GM19455 (cell line): Measurements from ENCODE around the gene DEXI.
"Not testable (repeated sequence)": the region's sequence is repeated elsewhere in the genome, so short reads cannot be mapped to it uniquely, and the experiment has no call there.

Experiments used
- ATAC-seq: cut with Tn5 transposase; IDR thresholded peaks from one replicate; pipeline ENCODE4 v1.9.1; 2021; ENCODE audit not compliant: unreplicated experiment

DEXI gene

GRCh38 chr16:10941935-10942351, 325 bp downstream of the DEXI start:
- peak; percentile 13 for ATAC-seq

DNA sequence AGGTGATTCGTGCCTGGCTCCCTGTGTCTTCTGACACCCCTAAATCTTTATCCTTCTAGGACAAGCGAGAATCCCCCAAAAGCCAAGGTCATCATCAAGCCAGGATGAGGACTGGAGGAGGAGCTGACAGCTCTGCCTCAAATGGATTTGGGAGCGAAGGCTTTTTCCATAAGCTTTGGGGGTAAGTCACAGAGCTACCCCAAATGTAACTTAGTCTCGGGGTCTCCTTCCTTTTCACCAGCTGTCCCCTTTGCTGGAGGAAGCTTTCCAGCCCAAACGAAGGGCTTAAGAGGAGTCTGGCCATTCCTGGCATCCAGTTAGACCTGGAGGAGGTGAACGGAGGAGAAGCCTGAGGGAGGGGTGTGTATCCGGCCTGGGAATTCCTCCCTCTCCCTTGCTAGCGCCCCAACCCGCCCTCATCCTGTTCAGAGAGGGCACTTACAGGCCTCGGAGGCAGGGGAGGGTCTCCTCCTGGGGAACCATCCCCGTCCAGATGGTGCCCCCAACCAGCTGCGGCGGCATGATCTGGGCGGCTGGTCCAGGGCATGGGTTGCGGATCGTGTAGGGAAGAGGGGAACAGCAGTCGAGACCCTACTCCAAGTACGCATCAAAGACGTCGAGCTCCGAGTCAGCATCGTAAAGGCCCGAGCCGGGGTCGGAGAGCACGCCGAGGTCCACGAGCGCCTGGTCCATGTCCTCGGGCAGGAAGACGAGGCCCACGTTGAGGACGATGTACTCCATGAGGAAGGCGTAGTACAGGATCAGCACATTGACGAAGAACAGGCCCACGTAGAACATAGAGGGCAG, 938 bp downstream of the DEXI start:
- no peak for ATAC-seq

DNA sequence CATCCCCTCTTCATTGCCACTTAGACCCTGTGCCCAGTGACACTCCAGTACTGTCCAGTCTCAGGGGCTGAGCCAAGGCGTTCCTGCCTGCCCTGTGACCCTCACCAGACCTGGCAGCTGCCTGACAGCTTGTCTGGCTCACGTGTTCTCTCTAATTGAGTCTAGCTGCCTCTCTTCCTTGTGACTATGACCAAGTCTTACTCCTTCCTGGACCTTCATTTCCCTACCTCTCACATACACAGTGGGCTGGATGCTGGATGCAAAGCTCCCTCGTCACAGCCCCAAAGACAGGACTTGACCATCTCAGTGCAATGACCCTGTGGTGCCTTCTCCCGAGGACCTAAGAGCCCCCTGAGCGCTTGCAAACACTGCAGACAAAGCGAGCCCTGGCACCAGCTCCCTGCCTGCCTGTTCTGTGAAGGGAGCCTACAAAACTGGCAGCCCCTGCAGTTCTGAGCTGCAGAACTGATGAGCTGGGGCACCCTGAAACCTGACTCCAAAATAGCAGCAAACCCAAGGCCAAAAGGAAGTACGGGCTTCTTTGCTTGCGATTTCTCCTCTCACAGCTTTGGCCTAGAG, 1.7 kb downstream of the DEXI start:
- ATAC-seq, result no peak

GRCh38 chr16:10939649-10940234, 2.5 kb downstream of the DEXI start:
- ATAC-seq, result no peak

DNA sequence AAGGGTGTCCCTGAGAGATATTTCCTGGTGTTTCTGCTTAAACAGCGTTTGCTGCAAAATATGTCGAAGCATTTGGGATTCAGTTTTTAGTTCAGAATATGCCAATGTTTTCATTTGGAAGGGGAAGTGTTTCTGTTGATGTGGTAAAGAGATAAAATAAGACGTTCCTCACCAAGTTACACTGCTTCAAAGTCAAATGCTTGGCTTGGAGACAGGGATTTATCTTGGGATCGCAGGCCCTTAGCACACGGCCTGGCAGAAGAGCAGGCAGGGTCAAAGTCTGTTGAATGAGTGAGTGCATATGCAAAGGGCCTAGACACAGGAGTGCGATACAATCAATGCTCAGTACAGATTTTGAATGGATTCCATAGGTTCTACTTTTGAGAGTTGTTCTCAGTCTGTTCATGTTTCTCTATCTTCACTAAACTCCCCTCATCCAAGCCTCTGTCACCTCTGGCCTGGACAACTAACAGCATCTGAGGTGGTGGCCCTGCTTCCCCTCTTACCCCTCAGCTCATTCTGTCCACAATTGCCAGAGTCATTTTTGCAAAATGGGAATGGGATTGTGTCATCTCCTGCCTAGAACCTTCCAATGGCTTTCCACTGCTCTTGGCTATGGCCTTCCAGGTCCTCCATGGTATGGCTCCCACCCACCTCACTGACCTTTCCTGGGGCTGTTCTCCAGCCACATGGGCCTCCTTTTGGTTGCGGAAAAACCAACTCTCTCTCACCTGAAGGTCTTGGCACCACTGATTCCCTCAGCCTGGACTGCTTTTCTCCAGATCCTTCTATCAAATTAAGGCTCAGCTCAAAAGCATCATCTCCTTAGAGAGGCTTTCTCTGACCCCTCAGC, 3.2 kb downstream of the DEXI start:
- ATAC-seq, result no peak

DNA sequence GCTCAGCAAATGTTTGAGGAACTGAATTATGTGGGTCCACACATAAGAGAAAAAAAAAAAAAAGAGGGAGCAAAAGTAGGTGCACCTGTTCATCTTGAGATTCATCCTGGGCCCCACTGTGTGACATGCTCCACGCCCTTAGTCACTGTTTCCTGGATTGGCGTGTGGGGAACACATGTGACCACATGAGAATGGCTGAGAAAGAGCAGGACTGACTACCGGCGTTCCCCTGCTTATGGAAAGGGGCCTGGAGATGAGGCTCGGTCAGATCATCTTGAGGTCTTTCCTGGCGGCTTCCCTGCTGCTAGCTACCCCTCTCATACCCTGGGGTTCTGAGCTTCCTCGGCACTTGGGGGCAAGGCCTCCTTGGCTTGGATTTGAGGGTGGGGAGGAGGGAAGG, 3.9 kb downstream of the DEXI start:
- no peak for ATAC-seq

DNA sequence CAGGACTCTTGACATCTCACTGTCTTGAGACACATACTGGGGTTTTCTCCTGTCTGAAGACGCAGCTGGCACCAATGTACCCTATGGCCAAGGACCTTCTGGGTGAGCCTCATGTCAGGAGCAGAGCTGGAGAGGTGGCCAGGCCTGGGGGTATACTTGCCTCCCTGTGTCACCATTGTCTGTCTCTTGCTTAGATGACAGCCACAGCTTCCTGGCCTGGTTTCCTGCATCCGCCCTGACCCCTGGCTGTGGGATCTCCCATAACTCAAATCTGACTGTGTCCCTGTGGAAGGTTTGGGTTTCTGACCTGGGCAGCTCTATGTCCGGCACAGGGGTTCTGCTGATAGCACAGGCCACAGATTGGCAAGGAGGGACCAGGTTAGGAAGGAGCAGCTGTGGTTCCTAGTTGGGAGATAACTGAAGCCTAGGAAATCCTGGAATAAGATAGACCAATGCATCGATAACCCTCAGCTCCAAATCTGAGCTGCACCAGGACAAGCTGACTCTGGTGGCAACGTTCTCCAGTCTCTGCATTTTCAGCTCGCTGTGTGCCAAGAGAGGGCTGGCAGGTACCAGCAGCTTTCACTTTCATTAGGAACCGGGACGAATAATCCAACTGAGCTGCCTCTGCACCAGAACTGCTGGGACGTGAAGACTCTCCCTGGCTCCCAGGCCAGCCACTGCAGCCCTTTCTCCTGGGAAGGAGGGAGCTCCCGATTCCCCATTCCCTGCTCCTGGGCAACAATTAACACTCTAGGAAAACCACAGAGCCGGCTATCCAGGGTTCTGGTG, 5.0 kb downstream of the DEXI start:
- no peak for ATAC-seq

DNA sequence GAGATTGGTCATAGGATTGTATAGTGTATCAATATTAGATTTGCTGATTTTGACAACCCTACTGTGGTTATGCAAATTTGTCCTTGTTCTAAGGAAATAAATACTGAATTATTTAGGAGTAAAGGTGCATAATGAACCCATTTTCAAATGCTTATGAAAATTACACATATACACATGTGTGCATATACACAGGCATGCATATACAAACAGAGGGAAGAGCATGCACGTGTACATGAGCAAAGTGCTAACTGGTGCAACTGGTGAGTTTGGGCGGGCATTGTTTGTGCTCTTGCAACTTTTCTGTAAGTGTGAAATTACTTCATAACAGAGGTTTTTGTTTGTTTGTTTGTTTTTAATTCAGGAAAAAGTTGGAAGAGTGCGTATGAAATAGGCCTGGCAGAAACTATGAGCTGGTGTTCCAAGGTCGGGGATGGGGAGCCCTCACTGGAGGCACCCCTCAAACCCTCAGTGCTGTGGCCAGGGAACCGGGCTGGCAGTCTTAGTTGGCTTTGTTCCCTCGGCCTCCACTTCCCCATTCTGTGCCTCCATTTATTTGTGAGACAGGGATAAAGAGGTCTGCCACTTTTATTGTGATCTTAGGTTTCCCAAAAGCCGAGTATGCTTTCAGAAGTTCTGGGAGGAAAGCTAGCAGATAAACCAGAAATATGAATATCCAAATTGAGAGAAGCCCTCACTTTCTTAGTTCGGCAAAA, 5.8 kb downstream of the DEXI start:
- no peak for ATAC-seq

- no peak for ATAC-seq
These were observed 6.9 kb downstream of the DEXI start for GRCh38 chr16:10935226-10935915.

- no peak for ATAC-seq
These were observed 7.8 kb downstream of the DEXI start for GRCh38 chr16:10934325-10935107.

DNA sequence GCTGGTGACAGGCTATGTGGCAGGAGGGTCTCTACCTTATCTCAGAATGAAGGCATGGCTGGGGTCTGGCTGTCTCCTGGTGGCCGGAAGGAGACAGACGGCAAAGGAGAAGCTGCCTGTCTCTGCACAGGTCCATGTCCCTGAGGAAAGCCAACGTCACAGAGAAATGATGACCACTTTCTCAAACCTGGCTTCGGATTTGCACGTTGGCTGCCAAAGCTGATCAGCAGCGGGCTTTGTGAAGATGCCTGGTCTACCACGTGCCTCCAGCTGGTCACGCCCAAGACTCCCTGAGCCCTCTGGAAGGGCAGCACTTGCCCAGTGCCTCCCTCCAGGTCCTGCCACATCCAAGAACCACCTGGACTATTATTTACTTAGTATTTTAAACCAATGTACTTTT, 8.4 kb downstream of the DEXI start:
- ATAC-seq, result no peak

DNA sequence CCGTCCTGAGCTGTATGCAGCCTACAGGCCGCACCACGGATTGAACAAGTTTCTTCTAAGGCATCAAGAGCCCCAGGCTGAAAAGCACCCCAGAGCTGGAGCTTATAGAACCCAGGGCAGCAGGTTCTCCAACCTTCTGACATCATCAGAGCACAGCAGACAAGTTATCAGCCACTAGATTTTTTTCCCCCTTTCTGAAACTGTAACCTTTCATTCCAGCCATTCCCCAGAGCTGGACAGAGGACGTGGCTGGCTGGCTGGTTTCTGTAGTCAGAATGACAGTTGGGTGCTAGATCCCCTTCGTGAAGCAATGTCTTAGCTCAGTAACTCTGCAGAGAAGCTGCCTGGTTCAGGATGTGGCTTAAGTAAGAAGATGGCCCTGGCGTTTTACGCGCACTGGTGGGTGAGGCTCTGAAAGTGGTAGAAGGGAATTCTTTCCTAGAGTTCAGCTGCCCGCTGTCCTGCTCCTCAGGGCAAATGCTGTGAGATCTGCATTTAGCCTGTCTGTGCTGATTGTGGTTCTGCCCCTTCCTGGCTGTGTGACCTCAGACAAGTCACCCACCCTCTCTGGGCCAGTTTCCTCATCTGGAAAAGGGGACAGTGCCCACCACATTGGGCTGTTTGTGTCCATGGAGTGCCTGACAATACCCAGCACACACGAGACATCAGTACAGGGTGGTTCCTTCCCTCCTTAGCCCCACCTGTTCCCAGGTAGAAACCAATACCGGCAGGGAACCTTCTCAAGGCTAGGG, 9.1 kb downstream of the DEXI start:
- no peak for ATAC-seq

DNA sequence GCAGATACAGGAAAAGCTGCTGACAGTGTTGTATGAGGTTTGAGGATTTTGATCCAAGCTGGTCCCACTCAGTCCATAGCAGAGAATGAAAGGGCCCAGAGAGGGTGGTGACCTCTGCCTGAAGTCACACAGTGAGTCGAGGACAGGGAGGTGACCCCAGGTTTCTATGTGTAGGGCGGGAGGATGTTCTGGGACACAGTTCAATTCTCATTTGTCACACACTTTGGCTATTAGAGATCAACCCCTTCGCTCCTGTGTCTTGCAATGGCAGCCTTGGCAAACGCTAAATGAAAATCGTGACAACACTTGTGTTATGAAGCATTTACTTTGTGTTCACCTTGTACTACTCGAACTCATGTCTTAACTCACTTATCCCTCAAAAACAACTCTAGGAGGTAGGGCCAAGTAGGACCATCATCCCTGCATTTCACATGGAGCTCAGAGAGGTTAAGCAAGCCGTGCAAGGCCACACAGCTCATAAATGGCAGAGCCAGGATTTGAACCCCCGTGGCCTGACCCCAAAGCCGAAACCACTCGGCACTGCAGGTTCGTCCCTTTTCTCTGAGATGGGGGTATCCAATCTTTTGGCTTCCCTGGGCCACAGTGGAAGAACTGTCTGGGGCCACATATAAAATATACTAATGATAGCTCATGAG, 10.2 kb downstream of the DEXI start:
- ATAC-seq, result no peak

DNA sequence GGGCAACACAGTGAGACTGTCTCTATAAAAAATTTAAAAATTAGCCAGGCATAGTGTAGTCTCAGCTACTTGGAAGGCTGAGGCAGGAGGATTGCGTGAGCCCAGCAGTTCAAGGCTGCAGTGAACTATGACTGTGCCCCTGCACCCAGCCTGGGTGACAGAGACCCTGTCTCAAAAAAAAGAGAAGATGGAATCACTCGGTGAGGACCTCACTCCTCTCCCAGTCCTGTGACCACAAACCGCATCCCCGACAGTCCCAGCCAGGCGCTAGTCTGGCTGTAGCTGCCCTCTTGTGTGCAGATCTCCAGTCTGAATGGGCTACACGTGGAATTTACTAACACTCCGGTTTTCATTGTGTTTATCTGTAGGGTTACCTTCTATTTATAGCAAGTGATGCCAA, 11.1 kb downstream of the DEXI start:
- ATAC-seq, result no peak

DNA sequence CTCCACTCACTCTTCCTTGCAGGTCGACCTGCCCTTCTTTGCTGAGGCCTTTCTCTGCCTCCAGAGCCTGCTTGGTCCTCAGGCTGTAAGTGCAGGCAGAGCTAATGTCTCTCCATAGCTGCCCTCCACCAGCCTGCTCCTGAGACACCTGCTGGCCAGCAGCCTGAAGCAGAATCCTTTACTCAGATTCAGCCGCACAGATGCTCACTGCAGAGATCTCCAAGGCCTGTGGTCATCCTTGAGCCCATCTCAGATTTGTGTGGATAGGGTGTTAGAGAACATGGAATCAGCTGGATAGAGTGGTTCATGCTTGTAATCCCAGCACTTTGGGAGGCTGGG, 11.5 kb downstream of the DEXI start:
- no peak for ATAC-seq

GRCh38 chr16:10929853-10930754, 12.2 kb downstream of the DEXI start:
- no peak for ATAC-seq

DNA sequence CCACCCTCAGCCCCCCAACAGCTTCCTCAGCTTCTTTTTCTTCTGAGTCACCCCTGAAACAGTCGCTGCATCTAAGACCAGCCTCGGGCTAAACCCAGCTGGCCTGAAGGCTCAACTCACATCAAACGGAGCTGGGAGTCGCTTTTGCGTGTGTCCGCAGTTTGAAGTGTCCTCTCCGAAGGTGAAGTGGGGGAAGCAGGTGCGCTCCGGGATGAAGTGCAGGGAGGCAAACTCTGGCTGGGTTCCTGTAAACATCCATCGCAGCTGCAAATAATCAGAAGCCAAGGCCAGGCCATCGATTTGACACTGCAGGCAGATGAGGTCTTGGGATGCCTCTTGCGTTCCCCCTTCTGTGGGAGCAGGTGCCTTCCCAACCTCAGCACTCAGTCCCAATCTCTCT, 13.2 kb downstream of the DEXI start:
- ATAC-seq, result not testable (repeated sequence)
